AG04450 (cell line): ENCODE results near the gene TBX2. TPM values are rescaled to one million over a fixed set of nuclear protein-coding genes. Genes with fewer than 3 reads are reported as not detected.
A peak's percentile ranks its signal among the peaks of the same experiment; 100 is the strongest.

Experiments used
- CTCF ChIA-PET: fragments of 300-600, 350-600 bp; formaldehyde crosslinking; extraction: SDS; loops from one replicate; lab custom pipeline; 2022; ENCODE audit warnings: antibody characterized with exemption, inconsistent platforms; lab: Charles Lee
- POLR2A ChIA-PET: fragments of 350-600 bp; formaldehyde crosslinking; extraction: SDS; loops from one replicate; lab custom pipeline; 2021; ENCODE audit warnings: antibody characterized with exemption, inconsistent platforms; lab: Yijun Ruan, JAX
- DNase-seq: peaks from one replicate; pipeline ENCODE4 v3.0.0-alpha.2; 2011; ENCODE audit warnings: low read depth, low spot score
- H3K27ac ChIP-seq: one replicate; pipeline ENCODE4 v1.5.1; 2012; ENCODE audit warnings: low read depth, low read length, control low read depth
- H3K27me3 ChIP-seq: one replicate; pipeline ENCODE4 v1.6.0; 2012; ENCODE audit warnings: low read length; ENCODE audit not compliant: control insufficient read depth, insufficient read depth
- H3K4me3 ChIP-seq: 2 replicates; pipeline ENCODE4 v1.5.1; 2011; ENCODE audit warnings: mild to moderate bottlenecking, low read depth, low read length, control low read depth
- H3K9me3 ChIP-seq: 2 replicates; pipeline ENCODE4 v1.5.1; 2012; ENCODE audit warnings: low read length; ENCODE audit not compliant: control insufficient read depth, insufficient read depth
- CTCF ChIP-seq: IDR thresholded peaks from 2 replicates; pipeline ENCODE4 v1.5.1; 2011; ENCODE audit warnings: low read depth, low read length, control low read depth, inconsistent platforms
- polyA plus RNA-seq: library from polyadenylated mRNA; depleted of rRNA; stranded (reverse); fragments of >200 nt; gene quantifications from 2 replicates; pipeline ENCODE4 v1.2.3, GENCODE V29; 2011

TBX2 gene
- polyA plus RNA-seq, 1 experiment = 18.3 TPM

GRCh38 chr17:61451538-61452300 is 52.1 kb downstream of the TBX2 start:
- TF ChIP-seq CTCF = no peak
- Histone ChIP-seq H3K9me3 (peaks cover 26% of the 10 kb centered on the region), H3K27ac (no peak overlapping the region), H3K27me3 (peaks cover 61% of the 10 kb centered on the region), H3K4me3 (peak overlapping the region; percentile 2; the same call in 1 of the 2 replicates)
- no peak for DNase-seq
- ChIA-PET CTCF (no interaction called here), POLR2A (no interaction called here)

GRCh38 chr17:61452301-61453290 is 53.0 kb downstream of the TBX2 start, which contains the start of gene TBX4:
Gene TBX4, plus strand, starts transcription at chr17:61452422. Its CDS starts 4,069 bp downstream, at chr17:61456491.
- ChIA-PET CTCF (no interaction called here), POLR2A (no interaction called here)
- Histone ChIP-seq H3K9me3 (peaks cover 32% of the 10 kb centered on the region), H3K27me3 (peaks cover 69% of the 10 kb centered on the region), H3K27ac (no peak within 1 kb of the TSS), H3K4me3 (peak within 1 kb of the TSS; percentile 2; the same call in 1 of the 2 replicates)
- TF ChIP-seq CTCF = no peak
- no peak for DNase-seq

DNA sequence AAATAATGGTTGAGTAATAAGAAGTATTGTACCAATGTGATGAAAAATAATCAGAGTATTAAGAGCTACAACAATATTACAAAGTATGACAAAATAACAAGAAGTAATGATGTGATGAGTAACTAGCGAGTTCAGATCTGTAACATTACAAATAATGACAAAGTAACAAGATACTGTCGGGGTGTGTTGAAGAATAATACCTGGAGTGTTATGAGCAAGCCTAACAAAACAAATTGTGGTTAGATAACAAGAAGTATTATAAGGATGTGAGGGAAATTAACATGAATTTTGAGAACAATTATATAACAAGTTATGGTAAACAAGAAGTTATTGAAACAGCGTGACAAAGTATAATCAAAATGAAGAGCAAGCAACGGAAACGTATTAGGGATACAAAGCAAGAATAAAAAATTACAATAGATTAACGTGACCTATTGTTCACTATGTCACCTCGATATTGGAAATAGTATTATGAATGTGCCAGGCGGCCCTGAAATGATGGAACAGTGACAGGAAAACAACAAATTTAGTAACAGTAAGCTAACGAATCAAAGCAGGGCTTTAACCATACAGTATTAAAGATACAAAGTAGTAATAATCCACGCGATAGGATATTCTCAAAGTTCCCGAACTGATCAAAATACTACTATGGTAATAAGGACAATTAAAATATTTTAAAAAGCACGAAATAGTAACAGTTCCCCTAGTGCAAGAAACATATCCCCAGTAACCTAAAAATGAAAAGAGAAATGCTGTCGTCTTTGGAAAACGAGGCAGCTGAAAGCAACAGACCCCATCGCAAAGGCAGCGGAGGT is 54.1 kb downstream of the TBX2 start:
- Histone ChIP-seq H3K27ac (no peak overlapping the region), H3K4me3 (no peak overlapping the region)

More for the DNA sequence above, 54.1 kb downstream of the TBX2 start:
- no peak for DNase-seq
- TF ChIP-seq CTCF = no peak
- peaks cover 32% of the 10 kb centered on the region for H3K9me3 ChIP-seq
- ChIA-PET POLR2A (no interaction called here), CTCF (no interaction called here)
- H3K27me3 ChIP-seq = peaks cover 73% of the 10 kb centered on the region
